NCI-H2107 (cell line): ENCODE data around the gene MAFB.

Experiments used
- DNase-seq: peaks from one replicate; lab custom pipeline; 2025; lab: John Stamatoyannopoulos, UW

MAFB gene

GRCh38 chr20:40681684-40682083 is 7.4 kb downstream of the MAFB start:
- DNase-seq, result no peak

DNA sequence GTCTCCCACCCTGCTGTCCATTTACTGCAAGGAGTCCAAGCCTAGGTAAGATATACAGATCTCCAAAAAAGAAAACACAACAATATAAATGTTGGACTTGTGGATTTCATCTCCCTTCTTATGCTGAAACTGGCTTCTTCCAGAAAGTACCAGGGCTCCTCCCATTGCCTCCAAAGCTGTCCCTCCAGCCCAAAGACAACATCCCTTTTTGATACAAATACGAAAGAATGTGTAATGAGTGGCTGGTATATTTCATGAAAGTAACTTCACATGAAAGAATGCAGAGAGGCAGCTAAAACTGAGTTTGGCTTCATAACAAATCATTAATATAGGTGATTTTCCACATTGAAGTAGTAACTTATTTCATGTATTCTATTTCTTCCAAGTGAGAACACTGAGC is 7.9 kb downstream of the MAFB start:
- DNase-seq, result no peak

GRCh38 chr20:40680161-40680959 is 8.7 kb downstream of the MAFB start:
- DNase-seq, result no peak

DNA sequence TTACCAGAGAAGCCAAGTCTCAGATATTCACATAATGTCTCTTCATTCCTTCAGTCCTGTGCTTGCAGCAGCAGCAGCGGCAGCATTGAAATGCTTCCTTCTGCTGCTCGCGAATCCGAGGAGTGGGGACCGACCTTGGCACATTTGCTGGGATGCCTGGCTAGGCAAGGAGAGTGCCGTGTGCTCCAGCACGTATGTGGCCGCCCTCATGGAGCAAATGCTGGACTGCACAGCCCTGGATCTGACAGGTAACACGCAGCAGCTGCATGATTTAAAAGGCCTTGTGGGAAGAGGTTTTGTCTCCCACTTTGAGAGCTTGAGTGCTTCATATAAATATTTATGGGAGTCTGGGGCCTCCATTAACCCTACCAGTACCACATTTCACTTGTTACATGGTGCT is 9.9 kb downstream of the MAFB start:
- DNase-seq, result no peak

DNA sequence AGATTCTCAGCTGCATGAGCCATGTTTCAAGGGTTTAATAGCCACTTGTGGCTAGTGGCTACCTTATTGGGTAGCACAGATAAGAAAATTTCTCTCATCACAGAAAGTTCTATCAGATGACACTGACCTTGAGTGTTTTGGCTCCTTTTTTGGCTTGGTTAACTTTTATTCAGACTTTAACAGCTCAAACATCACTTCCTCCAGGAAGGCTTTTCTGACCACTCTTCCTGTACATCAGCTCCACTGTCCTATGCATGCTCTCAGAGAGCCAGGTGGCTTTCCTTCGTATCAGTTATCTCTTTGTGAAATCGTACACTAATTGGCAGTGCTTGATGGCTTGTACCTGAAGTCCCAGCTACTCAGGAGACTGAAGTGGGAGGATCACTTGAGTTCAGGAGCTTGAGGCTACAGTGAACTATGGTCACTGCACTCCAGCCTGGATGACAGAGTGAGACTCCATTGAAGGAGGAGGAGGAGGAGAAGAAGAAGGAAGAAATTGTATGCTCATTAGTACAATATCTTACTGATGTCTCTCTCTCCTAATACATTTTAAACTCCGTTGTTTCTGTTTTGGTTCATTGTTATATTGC is 10.7 kb downstream of the MAFB start:
- no peak for DNase-seq

- no peak for DNase-seq
Measured at GRCh38 chr20:40677343-40677924, 11.6 kb downstream of the MAFB start.

DNA sequence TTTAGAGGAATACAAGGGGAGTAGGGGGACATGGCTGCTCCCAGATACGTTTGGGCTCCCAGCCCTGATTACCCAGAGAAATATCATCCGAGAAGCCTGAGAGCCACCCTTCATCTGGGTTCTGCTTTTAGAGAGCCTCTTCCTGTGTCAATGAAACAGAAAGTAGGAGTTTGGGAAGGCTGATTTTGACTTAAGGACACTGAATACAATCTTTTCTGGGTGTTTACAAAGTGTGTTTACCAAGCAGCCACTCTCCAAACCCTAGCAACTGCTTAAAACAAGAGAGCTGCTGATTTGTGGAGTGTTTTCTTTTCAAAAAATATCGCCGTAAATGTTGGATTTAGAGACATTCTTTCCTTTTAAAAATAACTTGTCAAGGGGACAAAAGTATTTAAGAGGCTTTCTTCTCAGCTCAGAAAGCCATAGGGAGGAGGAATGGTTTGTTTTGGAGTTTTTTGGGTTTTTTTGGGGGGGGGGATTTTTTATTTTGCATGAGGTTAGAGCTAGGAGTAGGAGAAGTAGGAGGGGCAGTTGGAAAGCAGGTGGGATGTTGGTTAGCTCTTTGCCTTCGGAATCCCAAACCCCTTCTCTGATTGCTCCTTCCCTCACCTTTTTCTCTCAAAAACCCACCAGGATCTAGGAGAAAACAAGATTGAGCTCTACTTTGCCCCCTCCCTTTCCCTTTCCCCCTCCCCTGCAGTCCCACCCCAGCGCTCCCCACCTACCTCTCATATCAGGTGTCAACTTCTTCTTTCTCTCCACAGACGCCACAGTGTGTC is 12.4 kb downstream of the MAFB start:
- no peak for DNase-seq

DNA sequence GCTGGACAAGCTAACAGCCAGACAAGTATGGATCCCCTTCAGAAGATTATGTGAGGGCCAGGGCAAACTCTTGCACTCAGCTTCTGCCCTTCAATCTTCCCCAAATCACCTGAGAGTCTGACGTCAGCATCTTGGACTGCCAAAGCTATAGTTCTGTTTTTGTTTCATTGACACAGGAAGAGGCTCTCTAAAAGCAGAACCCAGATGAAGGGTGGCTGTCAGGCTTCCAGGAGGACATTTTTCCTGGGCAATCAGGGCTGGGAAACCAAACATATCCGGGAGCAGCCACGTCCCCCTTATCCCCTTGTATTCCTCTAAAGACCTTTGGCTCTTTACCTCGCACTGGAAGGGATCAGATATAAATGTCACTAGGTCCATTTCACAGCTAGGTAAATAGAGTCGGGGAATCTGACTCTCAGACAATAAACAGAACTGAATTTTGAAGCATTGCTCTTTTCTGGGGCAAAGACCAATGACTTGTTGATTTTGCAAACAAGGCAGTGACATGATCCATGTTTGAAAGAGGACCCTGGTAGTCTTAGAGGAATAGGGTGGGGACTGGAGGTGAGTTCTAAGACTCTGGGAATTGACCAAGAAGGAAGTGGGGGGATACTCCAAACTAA is 13.3 kb downstream of the MAFB start:
- no peak for DNase-seq

GRCh38 chr20:40673442-40673841 is 15.6 kb downstream of the MAFB start:
- no peak for DNase-seq

DNA sequence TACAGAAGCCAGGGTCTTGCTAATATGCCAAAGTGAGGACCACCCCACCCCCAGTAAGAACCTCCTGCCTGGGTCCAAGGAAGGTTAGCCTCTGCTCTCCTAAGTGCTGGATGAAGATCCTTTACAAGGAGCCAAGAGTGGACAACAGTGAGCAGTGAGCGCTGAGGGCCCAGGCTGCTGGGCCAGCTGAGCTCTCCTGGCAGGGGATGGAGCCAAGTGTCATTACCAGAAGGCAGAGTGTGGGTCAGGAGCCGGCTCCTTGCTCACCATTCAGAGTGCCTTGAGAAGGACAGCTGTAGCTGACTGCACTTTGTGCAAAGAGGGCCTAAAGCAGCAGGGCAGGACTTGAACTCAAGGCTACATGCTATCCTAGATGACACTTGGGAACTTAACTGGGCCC is 16.9 kb downstream of the MAFB start:
- no peak for DNase-seq

- no peak for DNase-seq
Measured at GRCh38 chr20:40670253-40670652, 18.8 kb downstream of the MAFB start.

DNA sequence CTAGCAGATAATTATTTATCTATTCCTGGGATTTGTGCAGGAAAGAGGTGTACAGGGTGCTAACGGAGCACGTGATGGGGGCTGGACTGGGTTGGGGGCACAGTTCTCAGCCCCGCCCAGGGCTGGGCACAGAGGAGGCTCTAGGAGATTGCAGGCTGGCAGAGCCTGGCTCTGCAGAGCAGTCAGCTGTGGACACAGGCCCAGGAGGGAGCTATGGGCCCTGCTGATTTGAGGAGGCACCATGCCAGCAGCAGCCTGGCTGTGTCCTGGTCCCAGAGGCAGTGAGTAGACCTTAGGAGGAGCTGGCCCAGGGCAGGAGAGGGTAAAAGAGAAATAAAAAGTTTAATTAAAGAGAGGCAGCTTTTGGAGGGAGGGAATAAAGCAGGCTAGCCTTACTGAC is 19.3 kb downstream of the MAFB start:
- no peak for DNase-seq

DNA sequence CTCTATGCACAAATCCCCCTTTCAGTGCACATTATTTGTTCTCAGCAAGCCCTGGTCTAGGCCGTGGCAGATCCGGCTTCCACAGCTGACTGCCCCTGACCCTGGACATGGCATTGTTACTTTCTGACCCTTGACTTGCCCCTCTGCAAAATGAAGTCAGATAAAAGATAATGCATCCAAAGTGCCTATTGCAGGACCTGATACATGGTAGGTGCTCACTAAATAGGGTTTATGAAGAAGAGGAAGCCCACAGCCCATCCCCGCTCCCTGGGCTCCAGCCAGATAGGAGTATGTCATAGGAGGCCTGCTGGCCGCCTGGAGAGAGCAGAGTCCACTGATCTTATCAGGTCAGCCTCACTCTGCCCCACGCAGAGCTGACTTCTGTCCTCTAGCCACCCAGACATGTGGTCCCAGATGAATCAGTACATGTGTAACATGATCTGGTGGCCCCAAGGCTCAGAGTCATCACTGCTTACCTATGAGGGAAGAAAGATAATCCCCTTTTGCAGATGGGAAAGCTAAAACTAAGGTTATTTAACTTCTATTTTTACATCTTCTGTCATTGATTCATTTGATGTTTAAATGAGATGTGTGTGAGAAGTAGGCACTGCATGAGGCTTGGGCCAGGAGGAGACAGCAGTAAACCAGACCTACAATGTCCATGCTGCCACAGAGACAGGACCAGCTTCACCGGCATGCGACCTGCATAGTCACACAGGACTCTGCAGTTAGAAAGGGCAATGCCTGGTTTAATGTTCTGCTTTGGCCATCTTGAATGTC is 20.4 kb downstream of the MAFB start:
- DNase-seq, result no peak

- DNase-seq, result no peak
Measured at GRCh38 chr20:40667503-40667902, 21.5 kb downstream of the MAFB start.

GRCh38 chr20:40666336-40666735 is 22.7 kb downstream of the MAFB start:
- no peak for DNase-seq

- no peak for DNase-seq
Measured at GRCh38 chr20:40664891-40665290, 24.1 kb downstream of the MAFB start.

DNA sequence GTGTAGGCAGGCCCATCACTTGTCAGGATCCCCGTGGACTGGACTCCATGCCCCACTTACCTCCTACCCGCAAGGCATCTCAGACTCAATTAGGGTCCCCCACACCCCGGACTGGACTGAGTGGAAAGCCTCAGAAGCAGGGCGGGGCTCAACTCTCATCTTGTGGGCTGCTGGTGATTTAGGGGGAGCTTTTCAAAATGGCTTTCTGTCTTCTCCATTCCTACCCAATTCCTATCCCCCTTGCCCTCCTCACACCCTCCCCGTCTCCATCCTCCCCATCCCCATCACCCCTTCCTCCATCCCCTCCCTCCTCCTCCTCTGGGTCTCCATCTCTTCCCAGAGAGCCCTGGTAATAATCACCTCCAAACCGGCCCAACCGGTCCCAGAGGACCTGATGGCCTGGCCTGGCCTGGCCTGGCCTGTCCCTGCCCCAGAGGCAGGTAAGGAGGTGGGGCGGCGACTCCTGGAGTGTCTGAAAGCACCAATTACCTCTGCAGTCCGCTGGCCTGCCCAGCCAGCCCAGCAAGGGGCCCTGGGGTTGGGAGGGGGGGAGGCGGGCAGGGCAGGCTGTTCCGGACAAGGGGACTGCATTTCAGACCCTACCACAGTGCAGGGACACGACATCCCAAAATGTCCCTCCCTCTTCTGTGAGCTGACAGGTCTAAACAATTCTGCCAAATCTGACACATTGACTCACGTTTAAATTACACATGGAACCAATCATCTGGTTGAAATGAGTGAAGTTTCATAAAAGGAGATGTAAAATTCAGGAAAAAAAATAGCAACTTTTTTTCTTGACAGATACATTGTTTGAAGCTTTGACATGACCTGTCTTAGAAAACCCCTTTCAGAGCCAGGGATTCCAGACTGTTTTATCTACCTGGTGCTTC is 24.8 kb downstream of the MAFB start:
- no peak for DNase-seq

DNA sequence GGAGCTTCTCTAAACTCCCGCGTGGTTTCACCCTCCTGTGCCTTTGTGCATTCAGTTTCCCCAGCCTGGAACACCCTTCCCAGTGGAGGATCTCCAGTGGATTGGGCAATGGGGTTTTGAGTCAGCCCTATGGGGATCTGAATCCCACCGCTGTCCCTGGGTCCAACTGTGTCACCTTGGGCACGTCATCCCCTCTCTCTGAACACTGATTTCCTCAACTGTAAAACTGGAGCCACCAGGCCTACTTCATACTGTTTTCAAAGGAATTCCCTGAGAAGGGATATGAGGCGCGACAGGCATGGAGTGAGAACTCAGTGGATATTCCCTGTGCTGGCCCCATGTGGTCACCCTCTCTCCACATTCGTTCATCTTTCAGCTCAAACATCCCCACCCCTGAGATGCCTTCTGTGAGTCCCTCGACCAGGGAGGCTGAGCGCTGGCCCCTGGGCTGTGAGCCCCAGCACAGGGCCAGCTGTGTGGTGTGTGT is 25.7 kb downstream of the MAFB start:
- DNase-seq, result no peak

- no peak for DNase-seq
Measured at GRCh38 chr20:40659567-40659966, 29.5 kb downstream of the MAFB start.

DNA sequence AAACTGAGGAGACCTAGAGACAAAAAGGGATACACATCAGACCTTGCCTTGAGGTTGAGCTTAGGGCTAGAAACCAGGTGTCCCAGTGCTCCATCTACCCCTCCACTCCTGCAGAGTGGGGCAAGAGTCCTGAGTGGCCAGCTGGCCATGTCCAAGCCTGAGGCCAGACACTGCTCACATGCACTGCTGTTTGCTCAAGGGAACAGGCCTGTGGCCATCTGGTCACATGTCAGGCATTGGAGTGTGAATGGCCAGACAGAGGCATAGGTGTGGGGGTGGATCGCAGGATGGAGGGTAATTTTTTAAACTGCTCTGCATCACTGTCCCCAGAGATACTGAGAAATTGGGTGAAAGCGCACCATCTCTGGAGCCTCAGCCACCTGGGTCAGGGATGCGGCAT is 30.5 kb downstream of the MAFB start:
- DNase-seq, result no peak
